NCI-H1417 treated with DMSO at 0.1 percent for 48 hours (cell line): Measurements from ENCODE around the gene TMEM201.

ENCODE experiments used
- DNase-seq: peaks from one replicate; lab custom pipeline; 2025; lab: John Stamatoyannopoulos, UW

The TMEM201 gene

GRCh38 chr1:9600861-9601834 is 12.4 kb downstream of the TMEM201 start:
- DNase-seq = no peak

GRCh38 chr1:9601942-9602793 is 13.5 kb downstream of the TMEM201 start:
- no peak for DNase-seq

DNA sequence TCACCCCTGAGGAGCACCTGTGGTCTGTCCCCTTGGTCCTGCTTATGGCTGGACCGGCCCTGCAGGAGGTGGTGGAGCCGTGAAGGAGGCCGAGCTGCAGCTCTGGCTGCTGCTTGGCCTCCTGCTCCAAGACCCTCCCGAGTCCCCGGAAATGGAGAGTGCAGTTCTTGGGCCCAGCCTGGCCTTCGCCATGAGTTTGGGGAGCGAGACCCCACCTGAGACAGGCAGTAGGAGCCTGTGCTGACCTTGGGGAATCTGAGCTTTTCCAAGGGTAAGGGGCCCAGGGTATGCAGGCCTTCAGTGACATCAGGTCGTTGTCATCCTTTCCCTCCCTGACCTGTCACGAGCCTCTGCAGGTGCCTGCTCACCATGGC is 14.1 kb downstream of the TMEM201 start:
- no peak for DNase-seq

- no peak for DNase-seq
Observed at GRCh38 chr1:9603307-9603706, 14.6 kb downstream of the TMEM201 start.

DNA sequence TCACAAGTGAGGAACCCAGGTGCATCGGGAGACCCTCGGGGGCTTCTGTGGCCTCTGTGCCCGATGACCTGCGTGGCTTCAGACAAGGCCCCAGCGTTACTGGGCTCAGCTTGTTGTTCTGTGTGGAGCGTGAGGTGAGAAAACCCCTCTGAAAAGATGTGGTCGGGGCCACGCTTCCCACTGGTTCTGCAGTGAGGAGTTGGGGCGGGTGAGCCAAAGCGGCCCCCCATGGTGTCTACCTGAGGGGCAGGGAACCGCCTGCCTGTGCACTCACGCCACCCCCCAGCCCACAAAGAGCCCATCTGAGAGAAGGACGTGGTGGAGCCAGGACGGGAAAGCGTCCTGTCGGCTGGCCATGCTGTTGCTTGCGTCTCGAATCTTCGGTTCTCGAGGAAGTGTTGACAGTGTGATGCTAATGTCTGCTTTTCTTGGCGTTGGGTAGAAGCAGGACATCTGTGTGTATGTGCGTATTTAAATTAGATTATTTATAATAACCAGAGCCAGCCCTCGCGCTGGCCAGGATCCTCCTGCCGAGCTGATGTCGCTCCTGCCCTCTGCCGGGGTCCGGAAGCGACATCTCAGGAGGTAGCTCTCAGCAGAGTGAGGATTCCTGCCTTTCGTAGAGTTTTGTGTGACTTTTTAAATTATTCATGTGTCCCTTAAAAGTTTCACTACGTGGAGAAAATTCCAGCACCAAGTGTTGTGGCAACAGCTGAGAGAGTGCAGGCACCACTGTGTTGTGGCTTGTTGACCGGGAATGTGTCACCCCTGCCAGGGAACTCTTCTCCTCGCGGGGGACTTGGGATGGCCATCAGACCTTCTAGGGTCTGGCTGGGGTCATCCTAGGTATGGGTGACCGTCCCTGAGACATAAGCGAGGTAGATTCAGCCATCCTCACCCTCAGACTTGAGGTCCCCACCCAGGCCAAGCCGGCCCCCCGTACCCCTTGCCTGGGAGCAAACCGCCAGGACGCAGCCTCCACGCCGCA is 15.3 kb downstream of the TMEM201 start:
- no peak for DNase-seq

DNA sequence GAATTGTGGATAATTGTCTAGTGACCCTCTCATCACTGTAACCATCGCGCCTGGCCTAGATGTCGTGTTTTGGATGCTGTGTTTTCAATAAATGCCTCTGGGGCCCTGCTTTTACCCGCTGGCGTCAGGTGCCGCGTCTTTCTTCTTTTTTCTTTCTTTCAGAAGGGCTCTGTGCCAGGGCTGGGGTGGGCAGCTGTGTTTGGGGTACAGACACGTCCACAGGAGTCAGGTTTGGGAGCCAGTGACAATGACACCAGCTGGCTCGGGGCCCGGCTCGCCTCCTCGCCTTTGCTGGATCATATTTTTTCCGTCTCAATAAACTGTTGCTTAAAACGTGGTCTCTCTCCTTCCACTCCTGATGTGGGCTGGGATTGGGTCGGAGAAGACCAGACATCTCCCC is 16.1 kb downstream of the TMEM201 start:
- no peak for DNase-seq

GRCh38 chr1:9605946-9606455 is 17.3 kb downstream of the TMEM201 start:
- no peak for DNase-seq

GRCh38 chr1:9606458-9606857 is 17.7 kb downstream of the TMEM201 start:
- DNase-seq = no peak

DNA sequence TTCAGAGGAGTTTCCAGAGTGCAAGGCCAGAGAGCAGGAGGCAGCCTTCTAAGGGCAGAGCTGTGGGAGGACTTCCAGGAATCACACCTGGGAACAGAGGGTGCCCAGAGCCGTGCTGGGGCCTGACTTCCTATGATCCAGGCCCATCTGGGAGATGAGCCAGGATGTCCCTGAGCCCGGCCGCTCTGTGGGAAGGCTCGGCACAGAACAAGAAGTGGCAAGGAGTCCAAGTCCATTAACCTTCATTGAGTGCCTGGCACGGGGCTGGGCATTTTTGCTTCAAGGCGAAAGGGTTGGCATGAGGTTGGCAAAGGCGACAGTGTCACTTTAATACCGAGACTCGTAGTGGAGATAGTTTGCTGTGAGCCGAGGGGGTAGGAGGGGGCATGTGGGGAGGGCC is 18.2 kb downstream of the TMEM201 start:
- no peak for DNase-seq

GRCh38 chr1:9607352-9607751 is 18.6 kb downstream of the TMEM201 start:
- no peak for DNase-seq

- no peak for DNase-seq
Observed at GRCh38 chr1:9609998-9610397, 21.3 kb downstream of the TMEM201 start.

- DNase-seq = no peak
Observed at GRCh38 chr1:9610548-9610947, 21.8 kb downstream of the TMEM201 start.

GRCh38 chr1:9611716-9612115 is 23.0 kb downstream of the TMEM201 start:
- DNase-seq = no peak

DNA sequence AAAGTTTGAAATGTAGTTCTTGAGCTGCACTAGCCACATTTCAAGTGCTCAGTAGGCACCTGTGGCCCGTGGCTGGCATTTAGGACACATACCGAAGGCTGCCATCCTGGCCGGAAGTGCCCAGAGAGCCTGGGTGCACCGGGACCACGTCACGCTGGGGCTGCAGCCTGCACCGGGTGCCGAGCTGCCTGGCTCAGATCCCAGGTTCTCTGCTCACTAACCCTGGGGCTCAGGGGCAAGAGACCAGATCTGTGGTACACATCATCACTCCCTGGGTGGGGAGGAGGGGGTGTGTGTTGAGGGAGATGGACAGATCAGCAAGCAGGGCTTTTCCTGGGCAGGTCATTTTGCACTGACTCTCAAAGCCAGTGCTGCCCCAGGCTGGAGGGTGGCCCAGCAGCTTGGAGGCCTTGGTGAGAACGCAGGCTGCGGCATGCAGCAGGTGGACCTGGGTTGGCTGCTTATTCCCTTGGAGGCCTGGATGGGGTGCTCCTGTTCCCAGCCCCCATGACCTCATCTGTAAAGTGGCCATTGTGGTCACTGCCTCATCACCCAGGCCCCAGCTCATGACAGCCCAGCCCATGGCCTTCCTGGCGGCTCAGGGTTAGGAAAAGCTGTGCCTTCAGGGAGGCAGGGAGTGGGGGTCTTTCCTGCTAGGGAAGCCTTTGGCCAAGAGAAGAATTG is 23.6 kb downstream of the TMEM201 start:
- no peak for DNase-seq

DNA sequence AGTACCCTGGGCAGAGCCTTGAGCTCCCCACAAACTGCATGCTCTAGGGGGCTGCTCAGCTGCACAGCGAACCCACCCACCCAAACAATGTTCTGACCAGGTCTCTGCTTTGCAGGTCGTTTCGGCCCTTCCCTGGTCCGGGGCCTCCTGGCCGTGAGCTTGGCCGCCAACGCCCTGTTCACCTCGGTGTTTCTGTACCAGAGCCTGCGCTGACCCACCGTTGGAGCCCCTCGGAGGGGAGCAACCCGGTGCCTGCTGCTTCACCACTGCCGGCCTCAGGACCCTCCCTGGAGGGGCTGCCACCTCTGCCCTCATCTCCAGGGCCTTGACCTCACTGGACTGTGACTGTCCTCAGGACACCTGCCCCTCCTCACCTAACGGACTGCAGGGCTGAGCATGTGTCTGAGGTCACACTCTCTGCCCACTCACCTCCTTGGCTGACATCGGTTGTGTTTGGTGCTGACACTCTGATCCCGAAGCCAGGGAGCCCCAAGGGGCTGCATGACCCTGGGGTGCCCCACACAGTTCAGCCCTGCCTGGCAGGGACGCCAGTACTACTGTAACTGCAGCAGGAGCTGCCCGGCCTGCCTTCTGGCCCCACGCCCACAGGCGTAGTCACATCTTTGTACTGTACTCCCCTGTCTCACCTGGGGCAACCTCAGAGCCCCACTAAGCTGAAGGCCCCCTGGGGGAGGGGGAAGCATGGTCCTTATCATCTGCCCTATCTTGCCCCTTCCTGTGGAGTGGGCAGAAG is 24.3 kb downstream of the TMEM201 start:
- no peak for DNase-seq

GRCh38 chr1:9613625-9614299 is 25.1 kb downstream of the TMEM201 start:
- no peak for DNase-seq

- no peak for DNase-seq
Observed at GRCh38 chr1:9615316-9616063, 26.8 kb downstream of the TMEM201 start.

GRCh38 chr1:9618909-9619679 is 30.4 kb downstream of the TMEM201 start:
- DNase-seq = no peak
